HFFc6 (cell line): ENCODE measurements around the gene ZDHHC19. TPM values are rescaled to one million over a fixed set of nuclear protein-coding genes. Genes with fewer than 3 reads are reported as not detected.
"Not testable (repeated sequence)": the region's sequence is repeated elsewhere in the genome, so short reads cannot be mapped to it uniquely, and the experiment has no call there.

Experiments used
- DNase-seq: peaks from one replicate; pipeline ENCODE4 v3.0.0-alpha.2; 2018
- H3K27ac Mint-ChIP-seq: 2 replicates; pipeline ENCODE4 v1.8.0; 2020; ENCODE audit warnings: mild to moderate bottlenecking, mixed read lengths
- H3K27me3 Mint-ChIP-seq: 2 replicates; pipeline ENCODE4 v1.8.0; 2021; ENCODE audit warnings: mild to moderate bottlenecking, moderate library complexity, mixed read lengths; ENCODE audit not compliant: insufficient read depth
- H3K36me3 Mint-ChIP-seq: 2 replicates; pipeline ENCODE4 v1.8.0; 2021; ENCODE audit warnings: low read depth, mixed read lengths
- H3K4me1 Mint-ChIP-seq: 2 replicates; pipeline ENCODE4 v1.8.0; 2020; ENCODE audit warnings: low read depth, mixed read lengths
- H3K4me3 Mint-ChIP-seq: 2 replicates; pipeline ENCODE4 v1.8.0; 2020; ENCODE audit warnings: mild to moderate bottlenecking, moderate library complexity, mixed read lengths
- H3K9me3 Mint-ChIP-seq: 2 replicates; pipeline ENCODE4 v1.8.0; 2020; ENCODE audit warnings: mild to moderate bottlenecking, mixed read lengths
- CTCF ChIP-seq: fragments of 200-600 bp; sonication (generic); IDR thresholded peaks from 2 replicates; pipeline ENCODE4 v1.5.0; 2021; ENCODE audit warnings: antibody characterized with exemption, mild to moderate bottlenecking
- total RNA-seq, 6 experiments: library from RNA; stranded (reverse); fragmentation: NEBNext Ultra II Directional; extraction: Animal tissue kit (Norgen Biotek cat#: 25700); gene quantifications; 2 replicates in 1 of 6; 3 replicates in 5 of 6; pipeline ENCODE4 v1.2.3, GENCODE V29; 2021

Gene ZDHHC19
- total RNA-seq, 6 experiments from 2014 or later = not detected

DNA sequence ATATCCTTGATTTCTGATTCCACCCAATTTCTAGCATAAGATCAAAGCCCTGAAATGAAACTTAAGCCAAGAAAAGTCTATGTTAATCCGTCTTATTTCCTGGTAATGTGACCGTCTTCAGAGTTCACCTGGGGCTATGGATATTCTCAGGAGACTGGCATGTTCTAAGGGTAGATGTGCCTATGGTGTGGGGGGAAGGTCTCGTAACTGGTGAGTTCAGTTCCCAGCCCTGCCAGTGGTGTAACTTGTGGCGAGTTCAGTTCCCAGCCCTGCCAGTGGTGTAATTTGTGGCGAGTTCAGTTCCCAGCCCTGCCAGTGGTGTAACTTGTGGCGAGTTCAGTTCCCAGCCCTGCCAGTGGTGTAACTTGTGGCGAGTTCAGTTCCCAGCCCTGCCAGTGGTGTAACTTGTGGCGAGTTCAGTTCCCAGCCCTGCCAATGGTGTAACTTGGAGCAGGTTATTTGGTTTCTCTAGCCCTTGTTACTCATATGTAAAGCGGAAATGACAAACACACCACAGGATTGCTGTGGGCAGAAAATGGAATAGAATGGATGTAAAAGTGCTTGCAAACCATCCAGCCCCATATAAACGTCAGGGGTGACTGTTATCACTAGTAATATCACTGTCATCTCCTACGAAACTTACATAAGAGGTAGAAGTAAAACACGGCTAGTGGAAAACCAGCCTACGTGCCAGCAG is 35.6 kb upstream of the ZDHHC19 start:
- Mint-ChIP-seq H3K36me3 (peaks cover 24% of the 10 kb centered on the region), H3K4me3 (no peak overlapping the region), H3K4me1 (peaks cover 6% of the 10 kb centered on the region; the same call in 1 of the 2 replicates), H3K27ac (peak overlapping the region; percentile 64), H3K27me3 (no peaks in the 10 kb centered on the region; the same call in 1 of the 2 replicates), H3K9me3 (no peaks in the 10 kb centered on the region)
- peak; percentile 90 for DNase-seq
- no peak for TF ChIP-seq CTCF

GRCh38 chr3:196244166-196244565 is 33.0 kb upstream of the ZDHHC19 start:
- not testable (repeated sequence) for H3K27ac Mint-ChIP-seq, H3K4me3 Mint-ChIP-seq, DNase-seq, H3K27me3 Mint-ChIP-seq, H3K9me3 Mint-ChIP-seq
- peaks cover 13% of the 10 kb centered on the region for H3K4me1 Mint-ChIP-seq
- H3K36me3 Mint-ChIP-seq = peaks cover 34% of the 10 kb centered on the region

GRCh38 chr3:196241704-196242103 is 30.5 kb upstream of the ZDHHC19 start:
- Mint-ChIP-seq H3K4me1 (peaks cover 13% of the 10 kb centered on the region; the same call in 1 of the 2 replicates), H3K9me3 (no peaks in the 10 kb centered on the region), H3K36me3 (peaks cover 40% of the 10 kb centered on the region), H3K4me3 (no peak overlapping the region), H3K27ac (no peak overlapping the region), H3K27me3 (no peaks in the 10 kb centered on the region; the same call in 1 of the 2 replicates)
- no peak for DNase-seq
- no peak for TF ChIP-seq CTCF

GRCh38 chr3:196240424-196240823 is 29.2 kb upstream of the ZDHHC19 start:
- Mint-ChIP-seq H3K4me3 (no peak overlapping the region), H3K9me3 (no peaks in the 10 kb centered on the region), H3K36me3 (peaks cover 41% of the 10 kb centered on the region), H3K27ac (no peak overlapping the region), H3K27me3 (no peaks in the 10 kb centered on the region; the same call in 1 of the 2 replicates), H3K4me1 (peaks cover 13% of the 10 kb centered on the region; the same call in 1 of the 2 replicates)
- TF ChIP-seq CTCF = no peak
- no peak for DNase-seq

DNA sequence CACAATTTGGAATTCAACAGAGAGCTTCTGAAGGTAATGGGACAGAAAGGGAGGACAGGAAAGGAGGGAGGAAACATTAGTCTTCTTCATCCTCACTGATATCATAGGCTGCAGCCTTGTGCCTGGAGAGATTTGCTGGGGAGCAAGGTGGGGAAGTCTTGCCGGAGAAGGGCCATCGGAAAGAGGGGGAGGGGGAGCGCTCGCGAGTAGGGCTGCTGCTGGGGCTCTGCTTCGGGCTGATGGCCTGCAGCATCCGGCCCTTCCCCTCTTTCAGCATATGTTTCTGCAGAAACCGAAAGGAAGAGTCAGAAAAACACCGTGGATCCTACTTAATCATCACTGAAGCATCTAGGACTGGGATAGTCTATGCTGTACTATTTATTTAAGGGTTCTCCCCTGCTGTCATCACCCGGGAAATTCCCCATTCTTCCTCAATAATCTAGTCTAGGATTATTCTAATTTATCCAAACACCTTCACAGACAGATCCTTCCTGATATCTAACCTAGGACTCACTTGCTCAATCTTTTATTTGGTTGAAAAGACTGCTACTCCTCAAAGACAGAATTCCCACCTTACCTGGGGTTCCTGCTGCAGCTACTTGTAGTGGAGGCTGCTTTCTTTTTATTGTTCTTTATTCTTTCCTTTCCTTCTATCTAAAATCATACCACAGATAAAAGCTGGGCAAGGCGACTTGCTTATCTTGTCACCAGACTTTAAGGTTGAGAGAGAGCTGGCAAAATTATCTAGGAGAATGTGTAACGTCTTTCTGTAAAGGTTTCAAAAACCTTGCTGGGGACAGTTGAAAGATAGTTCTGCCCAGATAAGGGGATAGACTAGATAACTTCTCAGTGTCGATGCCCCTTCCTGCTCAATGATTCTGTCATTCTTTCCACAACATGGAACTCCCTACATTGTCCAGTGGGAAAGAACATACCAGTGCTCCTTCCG is 27.7 kb upstream of the ZDHHC19 start:
- no peak for DNase-seq
- H3K9me3 Mint-ChIP-seq = no peaks in the 10 kb centered on the region
- peaks cover 13% of the 10 kb centered on the region; the same call in 1 of the 2 replicates for H3K4me1 Mint-ChIP-seq
- no peak overlapping the region for H3K4me3 Mint-ChIP-seq
- no peak overlapping the region for H3K27ac Mint-ChIP-seq
- TF ChIP-seq CTCF = no peak
- H3K27me3 Mint-ChIP-seq = no peaks in the 10 kb centered on the region; the same call in 1 of the 2 replicates
- peaks cover 38% of the 10 kb centered on the region for H3K36me3 Mint-ChIP-seq

GRCh38 chr3:196237203-196237602 is 26.0 kb upstream of the ZDHHC19 start:
- H3K4me1 Mint-ChIP-seq = peaks cover 13% of the 10 kb centered on the region; the same call in 1 of the 2 replicates
- no peak for TF ChIP-seq CTCF
- H3K27me3 Mint-ChIP-seq = no peaks in the 10 kb centered on the region; the same call in 1 of the 2 replicates
- peaks cover 31% of the 10 kb centered on the region for H3K36me3 Mint-ChIP-seq
- H3K4me3 Mint-ChIP-seq = no peak overlapping the region
- H3K27ac Mint-ChIP-seq = no peak overlapping the region
- no peak for DNase-seq
- H3K9me3 Mint-ChIP-seq = no peaks in the 10 kb centered on the region
